ENCODE data around the gene CYTH2. TPM values are rescaled to one million over a fixed set of nuclear protein-coding genes. Genes with fewer than 3 reads are reported as not detected.
"Not testable (repeated sequence)": the region's sequence is repeated elsewhere in the genome, so short reads cannot be mapped to it uniquely, and the experiment has no call there.

The CYTH2 gene
- polyA plus RNA-seq, 6 donors from 2014 or later, result 10.0 to 29.9 (median 20.3) TPM

GRCh38 chr19:48508729-48509411, 39.7 kb downstream of the CYTH2 start:
- Mint-ChIP-seq H3K36me3 (no peaks in the 10 kb centered on the region), H3K4me3 (no peak overlapping the region), H3K9me3 (no peaks in the 10 kb centered on the region), H3K27me3 (peaks cover 8 to 36% (median 12%) of the 10 kb centered on the region in 3 donors), H3K4me1 (peaks cover 11 to 16% (median 12%) of the 10 kb centered on the region in 3 donors), H3K27ac (no peak overlapping the region)
- DNase-seq (no peak), ATAC-seq (ENCODE audit: low read depth in 2 of 2) (no peak)

DNA sequence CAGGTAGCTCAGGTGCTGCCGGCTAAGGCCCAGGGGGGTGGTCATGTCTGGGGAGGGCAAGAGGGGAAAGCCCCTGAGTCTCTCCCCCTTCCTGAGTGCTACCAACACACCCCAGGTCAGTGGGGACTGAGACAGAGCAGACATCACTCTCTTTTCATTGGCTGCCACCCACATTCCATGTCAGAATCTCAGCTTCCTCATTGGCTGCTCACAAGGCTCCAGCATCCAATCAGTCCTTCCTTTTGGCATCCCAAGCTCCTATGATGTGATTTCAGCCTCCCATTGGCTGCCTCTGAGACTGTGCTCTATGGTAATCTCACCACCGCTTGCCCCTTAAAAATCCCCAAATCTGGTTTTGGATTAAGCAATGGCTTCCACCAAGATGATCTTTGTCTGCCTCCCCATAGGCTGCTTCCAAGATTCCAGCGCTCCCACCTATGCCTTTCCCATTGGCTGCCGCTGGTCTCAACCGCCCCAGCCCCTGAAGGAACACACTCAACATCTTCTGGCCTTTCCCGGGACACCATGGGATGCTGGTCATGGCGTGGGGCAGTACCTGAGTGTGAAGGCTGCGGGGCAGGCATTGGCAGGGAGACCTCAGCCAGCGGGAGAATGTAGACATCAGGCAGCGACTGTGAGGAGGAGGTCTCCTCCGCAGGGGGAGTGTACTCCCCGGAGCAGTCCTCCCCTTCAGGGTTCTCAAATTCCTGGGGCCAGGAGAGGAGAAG, 40.5 kb downstream of the CYTH2 start:
- H3K27me3 Mint-ChIP-seq, result peaks cover 8 to 39% (median 12%) of the 10 kb centered on the region in 3 donors
- peak overlapping the region in 2 of 8 donors; percentile 26 to 41 for H3K4me3 Mint-ChIP-seq
- H3K36me3 Mint-ChIP-seq, result no peaks in the 10 kb centered on the region
- DNase-seq (no peak), ATAC-seq (ENCODE audit: low read depth in 2 of 2) (no peak)
- no peak overlapping the region for H3K27ac Mint-ChIP-seq
- H3K9me3 Mint-ChIP-seq, result no peaks in the 10 kb centered on the region
- peaks cover 11 to 18% (median 14%) of the 10 kb centered on the region in 3 donors for H3K4me1 Mint-ChIP-seq

GRCh38 chr19:48510421-48511268, 41.5 kb downstream of the CYTH2 start:
- H3K9me3 Mint-ChIP-seq, result no peaks in the 10 kb centered on the region
- no peaks in the 10 kb centered on the region for H3K36me3 Mint-ChIP-seq
- ATAC-seq (ENCODE audit: low read depth in 2 of 2) (peak; percentile 57 to 68), DNase-seq (peak; percentile 61)
- peak overlapping the region; percentile 42 to 88 (median 73) for H3K4me3 Mint-ChIP-seq
- peaks cover 8 to 39% (median 12%) of the 10 kb centered on the region in 3 donors for H3K27me3 Mint-ChIP-seq
- H3K27ac Mint-ChIP-seq, result peak overlapping the region in 2 of 6 donors; percentile 21 to 56
- H3K4me1 Mint-ChIP-seq, result peaks cover 11 to 18% (median 14%) of the 10 kb centered on the region in 3 donors

- peak overlapping the region in 2 of 8 donors; percentile 67 to 82 for H3K4me3 Mint-ChIP-seq
- ATAC-seq (ENCODE audit: low read depth in 2 of 2), result no peak
- H3K9me3 Mint-ChIP-seq, result no peaks in the 10 kb centered on the region
- no peak overlapping the region for H3K27ac Mint-ChIP-seq
- peaks cover 8 to 39% (median 12%) of the 10 kb centered on the region in 3 donors for H3K27me3 Mint-ChIP-seq
- no peak for DNase-seq
- H3K4me1 Mint-ChIP-seq, result peaks cover 11 to 18% (median 14%) of the 10 kb centered on the region in 3 donors
- H3K36me3 Mint-ChIP-seq, result no peaks in the 10 kb centered on the region
Measured at GRCh38 chr19:48511321-48511731, 42.2 kb downstream of the CYTH2 start.

- Mint-ChIP-seq H3K36me3 (no peaks in the 10 kb centered on the region), H3K4me1 (peaks cover 11 to 18% (median 14%) of the 10 kb centered on the region in 3 donors), H3K4me3 (peak within 1 kb of the TSS; percentile 42 to 88 (median 73)), H3K27ac (peak within 1 kb of the TSS in 2 of 6 donors; percentile 21 to 56), H3K9me3 (no peaks in the 10 kb centered on the region), H3K27me3 (peaks cover 8 to 39% (median 12%) of the 10 kb centered on the region in 3 donors)
- no peak for DNase-seq
- peak in 1 of 2 donors; percentile 13 for ATAC-seq (ENCODE audit: low read depth in 2 of 2)
Measured at GRCh38 chr19:48511800-48512503, 42.8 kb downstream of the CYTH2 start, which contains the start of gene LMTK3. TSS of gene LMTK3 (minus strand) at chr19:48511835. CDS start at chr19:48511576, 259 bp downstream.

DNA sequence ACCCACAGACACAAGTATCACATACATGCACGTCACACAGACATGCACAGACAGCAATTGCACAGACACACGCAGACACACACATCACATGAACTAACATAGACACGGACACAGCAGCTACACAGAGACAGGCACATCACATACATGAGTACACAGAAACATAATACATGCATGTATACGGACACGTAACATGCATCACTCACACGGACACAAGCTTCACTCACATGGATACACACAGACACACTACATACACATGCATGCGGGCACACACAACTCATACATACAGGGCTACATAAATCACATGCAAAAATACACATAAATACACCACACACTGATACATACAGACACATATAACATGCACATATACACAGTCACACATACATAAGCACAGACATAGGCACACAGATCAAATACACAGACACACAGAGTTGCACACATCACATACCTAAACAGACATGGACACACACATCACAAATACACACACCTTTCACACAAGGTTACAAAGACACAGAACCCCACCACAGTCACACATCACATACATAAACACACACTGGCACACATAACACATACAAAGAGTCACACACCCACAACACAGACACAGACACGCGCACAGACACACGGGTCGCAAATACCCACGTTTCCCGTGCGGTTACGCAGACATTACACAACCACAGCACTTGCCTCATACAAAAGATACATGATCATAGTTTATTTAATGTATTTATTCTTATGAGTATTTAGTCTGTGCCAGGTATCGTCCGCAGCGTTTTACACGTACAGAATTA, 43.5 kb downstream of the CYTH2 start:
- H3K4me1 Mint-ChIP-seq, result peaks cover 11 to 18% (median 17%) of the 10 kb centered on the region in 3 donors
- H3K4me3 Mint-ChIP-seq, result no peak overlapping the region
- H3K36me3 Mint-ChIP-seq, result no peaks in the 10 kb centered on the region
- H3K9me3 Mint-ChIP-seq, result no peaks in the 10 kb centered on the region
- ATAC-seq (ENCODE audit: low read depth in 2 of 2), result no peak
- no peak for DNase-seq
- H3K27me3 Mint-ChIP-seq, result peaks cover 6 to 36% (median 12%) of the 10 kb centered on the region in 3 donors
- H3K27ac Mint-ChIP-seq, result no peak overlapping the region

- H3K9me3 Mint-ChIP-seq, result no peaks in the 10 kb centered on the region
- peak; percentile 84 to 91 for ATAC-seq (ENCODE audit: low read depth in 2 of 2)
- peak overlapping the region in 3 of 6 donors; percentile 3 to 86 (median 60) for H3K27ac Mint-ChIP-seq
- peak; percentile 60 for DNase-seq
- peaks cover 11 to 18% (median 17%) of the 10 kb centered on the region in 3 donors for H3K4me1 Mint-ChIP-seq
- H3K36me3 Mint-ChIP-seq, result no peaks in the 10 kb centered on the region
- peaks cover 3 to 28% (median 12%) of the 10 kb centered on the region in 3 donors for H3K27me3 Mint-ChIP-seq
- H3K4me3 Mint-ChIP-seq, result no peak overlapping the region
Measured at GRCh38 chr19:48513289-48514122, 44.3 kb downstream of the CYTH2 start.

DNA sequence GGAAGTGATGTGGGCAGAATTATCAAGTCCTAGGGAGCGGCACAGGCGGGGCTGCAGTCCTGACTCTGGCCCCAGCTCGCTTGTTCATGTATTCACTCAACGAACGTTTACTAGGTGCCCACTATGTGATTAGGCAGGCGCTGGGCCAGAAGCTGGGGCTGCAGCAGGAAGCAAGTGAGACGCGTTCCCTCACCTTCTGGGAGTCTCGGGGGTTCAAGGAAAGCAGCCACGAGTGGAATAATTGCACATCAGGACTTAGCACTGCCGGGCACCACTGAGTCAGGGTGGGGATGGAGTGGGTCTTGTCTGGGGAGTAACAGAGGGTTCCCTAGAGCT, 44.9 kb downstream of the CYTH2 start:
- DNase-seq, result no peak

DNA sequence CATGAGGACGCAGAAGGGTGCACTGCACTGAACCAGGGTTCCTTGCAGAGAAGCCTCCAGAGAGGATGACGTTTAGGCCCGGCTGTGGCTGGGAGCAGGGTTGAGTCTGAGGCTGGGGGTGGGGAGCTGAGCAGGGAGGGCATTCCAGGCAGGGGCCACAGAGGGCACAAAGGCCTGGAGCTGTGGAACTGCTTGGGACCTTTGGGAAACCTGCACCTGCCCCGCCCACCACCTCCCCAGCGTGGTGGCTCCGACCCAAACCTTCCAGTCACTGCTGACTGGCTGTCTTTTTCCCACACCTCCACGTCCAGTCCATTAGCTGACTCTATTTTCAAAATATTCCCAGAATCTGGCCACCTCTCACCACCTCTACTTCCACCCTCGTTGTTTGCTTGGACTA, 47.4 kb downstream of the CYTH2 start:
- ATAC-seq (ENCODE audit: low read depth in 2 of 2) (no peak), DNase-seq (no peak)
- peak overlapping the region in 3 of 8 donors; percentile 33 to 84 (median 43) for H3K4me3 Mint-ChIP-seq
- H3K27ac Mint-ChIP-seq, result no peak overlapping the region
- H3K4me1 Mint-ChIP-seq, result peaks cover 0 to 7% (median 7%) of the 10 kb centered on the region in 3 donors
- H3K27me3 Mint-ChIP-seq, result peaks cover 0 to 13% (median 3%) of the 10 kb centered on the region in 3 donors
- H3K9me3 Mint-ChIP-seq, result no peaks in the 10 kb centered on the region
- no peaks in the 10 kb centered on the region for H3K36me3 Mint-ChIP-seq

More for the DNA sequence above, 44.9 kb downstream of the CYTH2 start:
- H3K27ac Mint-ChIP-seq, result peak overlapping the region in 1 of 6 donors; percentile 3
- no peak for ATAC-seq (ENCODE audit: low read depth in 2 of 2)
- peaks cover 11 to 18% (median 17%) of the 10 kb centered on the region in 3 donors for H3K4me1 Mint-ChIP-seq
- H3K27me3 Mint-ChIP-seq, result peaks cover 3 to 23% (median 12%) of the 10 kb centered on the region in 3 donors
- no peaks in the 10 kb centered on the region for H3K9me3 Mint-ChIP-seq
- no peaks in the 10 kb centered on the region for H3K36me3 Mint-ChIP-seq
- H3K4me3 Mint-ChIP-seq, result peak overlapping the region in 2 of 8 donors; percentile 32 to 51

GRCh38 chr19:48518207-48518606, 49.0 kb downstream of the CYTH2 start:
- no peak for ATAC-seq (ENCODE audit: low read depth in 2 of 2)
- Mint-ChIP-seq H3K4me1 (peaks cover 0 to 7% (median 7%) of the 10 kb centered on the region in 3 donors), H3K27ac (no peak overlapping the region), H3K27me3 (peaks cover 8 to 20% (median 10%) of the 10 kb centered on the region in 3 donors), H3K9me3 (no peaks in the 10 kb centered on the region), H3K4me3 (no peak overlapping the region), H3K36me3 (no peaks in the 10 kb centered on the region)
- DNase-seq, result no peak

- not testable (repeated sequence) for H3K4me1 Mint-ChIP-seq; H3K9me3 Mint-ChIP-seq; ATAC-seq (ENCODE audit: low read depth in 2 of 2); H3K27ac Mint-ChIP-seq; H3K36me3 Mint-ChIP-seq; DNase-seq
- peak overlapping the region in 1 of 8 donors; percentile 20 for H3K4me3 Mint-ChIP-seq
- peaks cover 7 to 21% (median 17%) of the 10 kb centered on the region in 3 donors for H3K27me3 Mint-ChIP-seq
Measured at GRCh38 chr19:48519426-48519825, 50.3 kb downstream of the CYTH2 start.

Data from naive B cell (primary cell).